Measurements from ENCODE around the gene TMPRSS6. TPM values are rescaled to one million over a fixed set of nuclear protein-coding genes. Genes with fewer than 3 reads are reported as not detected.

The TMPRSS6 gene
- total RNA-seq, 1 experiment from 2014 or later = not detected

DNA sequence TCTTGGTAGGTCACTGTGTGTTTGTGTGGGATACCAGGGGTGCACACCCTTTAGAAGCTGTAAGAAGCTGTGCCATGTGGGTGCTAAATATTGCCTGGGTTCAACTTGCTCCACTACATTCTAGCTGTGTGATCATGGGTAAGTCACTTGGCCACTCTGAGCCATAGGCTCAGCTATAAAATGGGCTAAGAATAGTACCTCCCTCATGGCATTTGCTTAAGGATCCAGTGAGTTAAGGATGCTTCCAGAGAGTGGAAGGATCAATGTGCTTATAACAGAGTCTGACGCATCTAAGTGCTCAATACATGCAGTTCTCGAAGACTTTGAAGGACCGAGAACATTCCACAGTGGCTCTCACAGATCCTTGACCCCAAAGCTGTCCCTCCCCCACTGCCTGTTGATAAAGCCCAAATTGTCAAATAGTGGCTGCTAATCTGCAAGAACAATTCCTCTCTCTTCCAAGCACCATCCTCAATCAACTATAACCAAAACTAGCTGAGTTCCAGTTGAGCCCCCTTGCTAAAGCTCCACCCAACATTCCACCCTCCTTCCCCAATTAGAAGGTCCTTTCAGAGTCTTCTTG, 13.2 kb upstream of the TMPRSS6 start:
- in situ Hi-C loops (cut with HindIII; ENCODE audit: low pct_unique_long_range_greater_than_20kb, low sequenced_read_pairs) = no loop called here
- DNase-seq (ENCODE audit: low read depth) = no peak

- DNase-seq (ENCODE audit: low read depth) = peak; percentile 21
- in situ Hi-C loops (cut with HindIII; ENCODE audit: low pct_unique_long_range_greater_than_20kb, low sequenced_read_pairs) = no loop called here
Measured at GRCh38 chr22:37121887-37122591, 12.5 kb upstream of the TMPRSS6 start.

DNA sequence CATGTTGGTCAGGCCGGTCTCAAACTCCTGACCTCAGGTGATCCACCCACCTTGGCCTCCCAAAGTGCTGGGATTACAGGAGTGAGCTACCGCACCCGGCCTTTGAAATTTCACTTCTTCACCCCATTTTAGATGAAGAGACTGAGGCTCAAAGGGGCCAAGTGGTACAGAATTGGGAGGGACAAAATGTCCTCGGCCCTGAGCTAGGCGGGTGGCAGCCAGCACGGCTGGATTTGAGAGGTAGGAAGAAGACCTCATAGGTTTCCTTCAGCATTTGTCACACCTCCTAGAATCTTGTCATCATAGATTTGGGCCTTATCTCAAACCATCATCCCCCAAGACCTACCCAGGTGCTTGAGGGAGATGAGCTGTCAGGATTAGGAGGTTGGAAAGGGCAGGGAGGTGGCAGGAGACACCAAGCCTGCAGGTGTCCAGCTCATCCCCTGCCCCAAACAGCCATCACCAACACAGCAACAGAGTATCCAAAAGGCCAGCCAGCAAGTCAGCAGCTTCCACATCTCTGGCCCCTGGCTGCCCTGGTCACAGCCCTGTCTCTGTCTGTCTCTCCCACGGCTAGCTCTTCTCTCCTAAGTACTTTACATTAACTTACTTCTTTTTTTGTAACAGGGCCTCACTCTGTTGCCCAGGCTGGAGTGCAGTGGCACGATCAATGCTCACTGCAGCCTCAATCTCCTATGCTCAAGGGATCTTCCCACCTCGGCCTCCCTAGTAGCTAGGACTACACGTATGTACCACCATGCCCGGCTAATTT, 11.2 kb upstream of the TMPRSS6 start:
- in situ Hi-C loops (cut with HindIII; ENCODE audit: low pct_unique_long_range_greater_than_20kb, low sequenced_read_pairs) = no loop called here
- no peak for DNase-seq (ENCODE audit: low read depth)

- DNase-seq (ENCODE audit: low read depth) = no peak
Measured at GRCh38 chr22:37119872-37120271, 10.4 kb upstream of the TMPRSS6 start.

GRCh38 chr22:37118083-37118482, 8.6 kb upstream of the TMPRSS6 start:
- in situ Hi-C loops (cut with HindIII; ENCODE audit: low pct_unique_long_range_greater_than_20kb, low sequenced_read_pairs) = no loop called here
- DNase-seq (ENCODE audit: low read depth) = no peak

More at GRCh38 chr22:37119872-37120271, 10.4 kb upstream of the TMPRSS6 start:
- in situ Hi-C loops (cut with HindIII; ENCODE audit: low pct_unique_long_range_greater_than_20kb, low sequenced_read_pairs) = no loop called here

- in situ Hi-C loops (cut with HindIII; ENCODE audit: low pct_unique_long_range_greater_than_20kb, low sequenced_read_pairs) = no loop called here
- DNase-seq (ENCODE audit: low read depth) = no peak
Measured at GRCh38 chr22:37117092-37117491, 7.6 kb upstream of the TMPRSS6 start.

DNA sequence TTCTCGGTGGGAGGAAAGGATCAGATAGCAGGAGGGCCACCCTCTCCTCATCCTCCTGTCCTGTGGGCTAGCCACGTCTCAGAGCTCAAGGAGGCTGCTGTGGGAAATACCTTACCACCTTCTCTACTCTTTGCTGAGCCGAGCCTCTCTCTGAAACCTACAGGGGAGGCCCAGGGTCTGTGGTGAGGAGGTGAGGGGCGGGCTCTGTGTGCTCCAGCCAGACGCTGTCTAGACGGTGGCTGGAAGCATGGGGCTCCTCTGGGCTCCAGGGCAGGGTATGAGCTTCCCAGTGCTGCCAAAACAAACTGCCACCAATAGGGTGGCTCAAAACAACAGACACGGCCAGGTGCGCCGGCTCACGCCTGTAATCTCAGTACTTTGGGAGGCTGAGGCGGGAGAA, 5.5 kb upstream of the TMPRSS6 start:
- DNase-seq (ENCODE audit: low read depth) = no peak
- in situ Hi-C loops (cut with HindIII; ENCODE audit: low pct_unique_long_range_greater_than_20kb, low sequenced_read_pairs) = no loop called here

DNA sequence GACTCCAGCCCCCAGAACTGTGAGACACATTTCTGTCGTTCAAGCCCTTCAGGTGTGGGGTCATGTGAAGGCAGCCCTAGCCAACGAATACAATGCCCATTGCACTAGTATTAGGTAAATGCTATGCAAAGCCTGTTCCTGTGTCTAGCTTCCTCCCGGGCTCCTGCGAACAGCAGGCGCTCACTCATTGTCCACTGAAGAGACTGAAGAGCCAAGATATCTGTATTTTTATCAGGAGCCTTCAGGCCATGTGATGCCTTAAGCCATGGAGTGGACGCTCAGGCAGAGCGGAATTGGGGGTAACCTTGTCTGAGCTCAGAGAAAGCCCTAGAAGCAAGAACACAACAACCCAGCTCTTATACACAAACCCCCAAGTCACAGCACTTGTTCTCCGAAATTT, 4.2 kb upstream of the TMPRSS6 start:
- DNase-seq (ENCODE audit: low read depth) = no peak
- in situ Hi-C loops (cut with HindIII; ENCODE audit: low pct_unique_long_range_greater_than_20kb, low sequenced_read_pairs) = no loop called here

GRCh38 chr22:37112084-37112728, 2.7 kb upstream of the TMPRSS6 start:
- in situ Hi-C loops (cut with HindIII; ENCODE audit: low pct_unique_long_range_greater_than_20kb, low sequenced_read_pairs) = no loop called here
- no peak for DNase-seq (ENCODE audit: low read depth)

DNA sequence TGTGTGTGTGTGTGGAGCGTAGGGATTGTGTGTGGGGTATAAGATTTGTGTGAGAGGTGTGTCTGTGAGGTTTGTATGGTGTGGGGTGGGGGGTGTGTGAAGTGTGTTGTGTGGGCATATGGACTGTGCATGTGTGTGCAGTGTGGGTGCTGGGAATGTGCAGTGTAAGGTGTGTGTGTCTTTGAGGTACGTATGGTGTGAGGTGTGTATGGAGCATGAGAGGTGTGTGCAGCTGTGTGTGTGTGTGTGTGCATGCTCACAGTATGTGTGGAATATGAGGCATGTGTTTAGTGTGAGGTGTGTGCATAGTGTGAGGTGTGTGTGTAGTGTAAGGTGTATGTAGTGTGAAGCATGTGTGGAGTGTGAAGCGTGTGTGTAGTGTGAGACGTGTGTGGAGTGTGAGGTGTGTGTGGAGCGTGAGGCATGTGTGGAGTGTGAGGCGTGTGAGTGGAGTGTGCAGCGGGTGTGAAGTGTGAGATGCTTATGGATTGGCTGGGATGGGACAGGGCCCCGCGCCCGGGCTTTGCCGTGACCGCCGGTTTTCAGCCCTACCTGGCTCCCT, 1.7 kb upstream of the TMPRSS6 start:
- DNase-seq (ENCODE audit: low read depth) = no peak
- in situ Hi-C loops (cut with HindIII; ENCODE audit: low pct_unique_long_range_greater_than_20kb, low sequenced_read_pairs) = no loop called here

GRCh38 chr22:37107816-37108621, 1.5 kb downstream of the TMPRSS6 start:
- DNase-seq (ENCODE audit: low read depth) = no peak
- in situ Hi-C loops (cut with HindIII; ENCODE audit: low pct_unique_long_range_greater_than_20kb, low sequenced_read_pairs) = no loop called here

GRCh38 chr22:37105990-37106389, 3.5 kb downstream of the TMPRSS6 start:
- DNase-seq (ENCODE audit: low read depth) = no peak
- in situ Hi-C loops (cut with HindIII; ENCODE audit: low pct_unique_long_range_greater_than_20kb, low sequenced_read_pairs) = no loop called here

- in situ Hi-C loops (cut with HindIII; ENCODE audit: low pct_unique_long_range_greater_than_20kb, low sequenced_read_pairs) = no loop called here
- DNase-seq (ENCODE audit: low read depth) = no peak
Measured at GRCh38 chr22:37105154-37105553, 4.4 kb downstream of the TMPRSS6 start.

DNA sequence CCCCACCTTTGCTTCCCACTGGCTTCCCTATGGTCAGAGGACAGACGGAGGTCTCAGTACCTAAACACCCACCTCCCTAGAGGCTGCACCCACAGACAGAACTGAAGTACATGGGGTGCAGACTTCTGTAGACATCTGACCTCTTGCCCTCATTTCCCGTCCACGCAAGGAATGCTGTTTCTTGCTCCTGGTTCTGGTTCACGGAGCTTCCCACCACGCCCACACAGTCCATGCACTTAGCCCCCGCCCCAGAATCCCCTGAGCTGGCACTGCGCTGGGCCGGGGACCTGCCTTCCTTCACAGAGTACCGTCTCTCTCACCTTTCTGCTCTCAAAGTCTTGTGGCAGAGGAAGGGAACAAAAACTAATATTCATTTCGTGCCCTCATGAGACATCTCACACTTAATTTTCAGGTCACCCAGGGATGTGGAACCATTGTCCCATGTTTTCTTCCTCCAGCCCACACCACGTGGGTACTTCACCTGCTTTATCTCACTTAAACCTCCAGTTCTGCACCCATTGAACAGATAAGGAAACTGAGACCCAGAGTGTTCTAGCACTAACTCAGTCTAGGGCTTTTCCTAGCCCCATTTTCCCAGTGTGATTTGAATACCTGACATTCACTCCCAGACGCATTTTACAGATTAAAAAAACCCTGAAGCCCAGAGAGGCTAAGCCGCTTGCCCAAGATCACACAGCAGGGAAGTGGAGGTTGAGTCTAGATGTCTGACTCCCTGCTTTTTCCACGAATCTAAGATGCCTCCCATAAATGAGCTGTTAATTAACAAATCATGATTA, 5.7 kb downstream of the TMPRSS6 start:
- in situ Hi-C loops (cut with HindIII; ENCODE audit: low pct_unique_long_range_greater_than_20kb, low sequenced_read_pairs) = no loop called here
- DNase-seq (ENCODE audit: low read depth) = no peak

GRCh38 chr22:37103151-37103550, 6.4 kb downstream of the TMPRSS6 start:
- in situ Hi-C loops (cut with HindIII; ENCODE audit: low pct_unique_long_range_greater_than_20kb, low sequenced_read_pairs) = no loop called here
- no peak for DNase-seq (ENCODE audit: low read depth)

GRCh38 chr22:37101311-37102066, 8.0 kb downstream of the TMPRSS6 start:
- DNase-seq (ENCODE audit: low read depth) = no peak
- in situ Hi-C loops (cut with HindIII; ENCODE audit: low pct_unique_long_range_greater_than_20kb, low sequenced_read_pairs) = no loop called here
